RPMI7951 (cell line): Measurements from ENCODE around the gene HLA-DPA1. TPM values are rescaled to one million over a fixed set of nuclear protein-coding genes. Genes with fewer than 3 reads are reported as not detected.
A peak's percentile ranks its signal among the peaks of the same experiment; 100 is the strongest.
"Not testable (repeated sequence)": the region's sequence is repeated elsewhere in the genome, so short reads cannot be mapped to it uniquely, and the experiment has no call there.

Source experiments
- DNase-seq: peaks from one replicate; pipeline ENCODE4 v3.0.0-alpha.2; 2012; ENCODE audit warnings: low read depth
- total RNA-seq: library from RNA; depleted of rRNA; stranded (reverse); fragments of >200 nt; shearing (Covaris generic); gene quantifications from 2 replicates; pipeline ENCODE4 v1.2.3, GENCODE V29; 2014; rRNA removed

HLA-DPA1 gene
- 4.4 and 10.0 TPM in 2 replicates for total RNA-seq

GRCh38 chr6:33073431-33073871 lies at the start of gene HLA-DPA1:
Gene HLA-DPA1, minus strand, starts transcription at chr6:33073649.
- DNase-seq: peak; percentile 41

GRCh38 chr6:33123181-33123580 lies 49.7 kb upstream of the HLA-DPA1 start:
- DNase-seq: no peak

- no peak for DNase-seq
Measured at GRCh38 chr6:33120001-33120400, 46.6 kb upstream of the HLA-DPA1 start.

GRCh38 chr6:33118525-33119123 lies 45.2 kb upstream of the HLA-DPA1 start:
- DNase-seq: peak; percentile 53

- DNase-seq: no peak
Measured at GRCh38 chr6:33117811-33118277, 44.4 kb upstream of the HLA-DPA1 start.

- DNase-seq: peak; percentile 4
Measured at GRCh38 chr6:33116841-33117711, 43.6 kb upstream of the HLA-DPA1 start.

GRCh38 chr6:33116417-33116816 lies 43.0 kb upstream of the HLA-DPA1 start:
- no peak for DNase-seq

- no peak for DNase-seq
Measured at GRCh38 chr6:33114406-33114805, 41.0 kb upstream of the HLA-DPA1 start.

- no peak for DNase-seq
Measured at GRCh38 chr6:33113755-33114154, 40.3 kb upstream of the HLA-DPA1 start.

GRCh38 chr6:33112148-33112547 lies 38.7 kb upstream of the HLA-DPA1 start:
- DNase-seq: peak; percentile 67

- DNase-seq: no peak
Measured at GRCh38 chr6:33108307-33108706, 34.9 kb upstream of the HLA-DPA1 start.

- DNase-seq: no peak
Measured at GRCh38 chr6:33107641-33108040, 34.2 kb upstream of the HLA-DPA1 start.

GRCh38 chr6:33105916-33106871 lies 32.7 kb upstream of the HLA-DPA1 start:
- no peak for DNase-seq

- DNase-seq: no peak
Measured at GRCh38 chr6:33105386-33105785, 31.9 kb upstream of the HLA-DPA1 start.

GRCh38 chr6:33104887-33105286 lies 31.4 kb upstream of the HLA-DPA1 start:
- DNase-seq: no peak

GRCh38 chr6:33103776-33104175 lies 30.3 kb upstream of the HLA-DPA1 start:
- DNase-seq: no peak

GRCh38 chr6:33101121-33101737 lies 27.8 kb upstream of the HLA-DPA1 start:
- DNase-seq: not testable (repeated sequence)

GRCh38 chr6:33095681-33096080 lies 22.2 kb upstream of the HLA-DPA1 start:
- peak; percentile 13 for DNase-seq

GRCh38 chr6:33093855-33094254 lies 20.4 kb upstream of the HLA-DPA1 start:
- DNase-seq: no peak

- no peak for DNase-seq
Measured at GRCh38 chr6:33092385-33092784, 18.9 kb upstream of the HLA-DPA1 start.

GRCh38 chr6:33091957-33092356 lies 18.5 kb upstream of the HLA-DPA1 start:
- DNase-seq: peak; percentile 18
